GM19023 (cell line): ENCODE data around the gene ARHGAP31.

Source experiments
- ATAC-seq: cut with Tn5 transposase; IDR thresholded peaks from one replicate; pipeline ENCODE4 v1.9.1; 2021; ENCODE audit warnings: mild to moderate bottlenecking, moderate library complexity; ENCODE audit not compliant: unreplicated experiment

Gene ARHGAP31

GRCh38 chr3:119428538-119428937, 134.4 kb downstream of the ARHGAP31 start:
- ATAC-seq, result no peak

- no peak for ATAC-seq
Observed at GRCh38 chr3:119433613-119434325, 139.6 kb downstream of the ARHGAP31 start.

DNA sequence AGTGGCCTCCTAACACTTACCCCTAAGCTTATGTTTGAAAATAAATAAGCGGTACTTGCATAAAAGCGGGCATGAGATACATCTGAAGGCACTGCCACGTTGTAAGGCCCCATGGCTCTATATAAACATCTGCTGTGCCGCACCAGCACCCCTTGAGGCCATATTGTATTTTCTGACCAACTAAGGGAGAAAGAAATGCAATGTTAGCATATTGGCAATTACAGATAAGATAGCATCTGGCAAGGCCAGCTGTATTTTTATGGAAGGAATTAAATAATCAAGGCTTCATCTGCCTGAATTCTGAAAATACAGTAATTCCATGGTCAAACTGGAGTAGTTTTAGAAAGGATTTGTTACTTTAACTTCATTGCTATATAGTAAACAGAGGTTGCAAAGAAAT, 140.5 kb downstream of the ARHGAP31 start:
- ATAC-seq, result no peak

DNA sequence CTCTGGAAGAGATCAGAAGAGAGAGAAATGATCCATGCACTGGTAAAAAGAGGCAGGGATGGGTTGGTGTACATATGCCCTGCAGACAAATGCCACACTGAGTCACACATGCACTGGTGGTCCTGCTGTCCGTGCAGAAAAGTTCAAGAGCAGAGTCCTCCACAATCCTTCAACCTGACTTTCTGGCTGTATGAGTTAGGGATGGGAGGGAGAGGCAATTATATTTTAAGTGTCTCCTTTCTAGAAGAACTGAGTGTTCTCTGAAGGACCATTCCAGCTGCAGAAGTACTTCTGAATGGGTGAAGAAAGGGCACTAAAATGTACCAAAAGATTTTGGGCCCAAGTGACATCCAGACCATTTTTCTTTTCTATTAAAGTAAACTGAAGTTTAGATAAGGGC, 142.8 kb downstream of the ARHGAP31 start:
- ATAC-seq, result no peak

- ATAC-seq, result no peak
Observed at GRCh38 chr3:119437691-119438258, 143.6 kb downstream of the ARHGAP31 start.

DNA sequence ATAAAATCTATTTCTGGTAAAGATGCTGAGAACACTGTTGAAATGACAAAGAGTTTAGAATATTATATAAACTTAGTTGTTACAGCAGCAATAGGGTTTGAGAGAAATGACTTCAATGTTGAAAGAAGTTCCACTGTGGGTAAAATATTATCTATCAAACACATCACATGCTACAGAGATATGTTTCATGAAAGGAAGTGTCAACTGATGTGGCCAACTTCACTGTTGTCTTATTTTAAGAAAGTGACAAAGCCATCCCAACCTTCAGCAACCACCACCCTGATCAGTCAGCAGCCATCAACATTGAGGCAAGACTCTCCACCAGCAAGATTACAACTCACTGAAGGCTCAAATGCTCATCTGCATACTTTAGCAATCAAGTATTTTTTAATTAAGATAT, 149.0 kb downstream of the ARHGAP31 start:
- ATAC-seq, result no peak

- ATAC-seq, result no peak
Observed at GRCh38 chr3:119444590-119444989, 150.4 kb downstream of the ARHGAP31 start.

DNA sequence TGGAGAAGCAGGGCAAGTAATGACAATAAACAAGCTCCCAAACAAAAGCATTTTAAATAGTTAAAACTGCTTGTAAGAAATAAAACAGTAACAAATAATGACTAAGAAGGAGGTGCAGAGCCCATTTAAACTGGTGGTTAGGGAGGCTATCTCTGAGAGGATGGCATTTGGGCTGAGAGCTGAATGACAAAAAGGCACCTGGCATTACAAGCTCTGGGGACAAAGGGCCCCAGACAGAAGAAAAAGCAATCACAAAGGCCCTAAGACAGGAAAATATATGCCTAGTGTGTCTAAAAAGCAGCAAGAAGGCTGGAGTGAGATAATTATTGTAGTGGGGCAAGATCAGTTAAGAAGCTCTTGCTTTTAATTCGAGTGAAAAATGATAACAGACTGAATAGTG, 159.6 kb downstream of the ARHGAP31 start:
- no peak for ATAC-seq

- no peak for ATAC-seq
Observed at GRCh38 chr3:119456469-119456868, 162.3 kb downstream of the ARHGAP31 start.

GRCh38 chr3:119457246-119457645, 163.1 kb downstream of the ARHGAP31 start:
- no peak for ATAC-seq

DNA sequence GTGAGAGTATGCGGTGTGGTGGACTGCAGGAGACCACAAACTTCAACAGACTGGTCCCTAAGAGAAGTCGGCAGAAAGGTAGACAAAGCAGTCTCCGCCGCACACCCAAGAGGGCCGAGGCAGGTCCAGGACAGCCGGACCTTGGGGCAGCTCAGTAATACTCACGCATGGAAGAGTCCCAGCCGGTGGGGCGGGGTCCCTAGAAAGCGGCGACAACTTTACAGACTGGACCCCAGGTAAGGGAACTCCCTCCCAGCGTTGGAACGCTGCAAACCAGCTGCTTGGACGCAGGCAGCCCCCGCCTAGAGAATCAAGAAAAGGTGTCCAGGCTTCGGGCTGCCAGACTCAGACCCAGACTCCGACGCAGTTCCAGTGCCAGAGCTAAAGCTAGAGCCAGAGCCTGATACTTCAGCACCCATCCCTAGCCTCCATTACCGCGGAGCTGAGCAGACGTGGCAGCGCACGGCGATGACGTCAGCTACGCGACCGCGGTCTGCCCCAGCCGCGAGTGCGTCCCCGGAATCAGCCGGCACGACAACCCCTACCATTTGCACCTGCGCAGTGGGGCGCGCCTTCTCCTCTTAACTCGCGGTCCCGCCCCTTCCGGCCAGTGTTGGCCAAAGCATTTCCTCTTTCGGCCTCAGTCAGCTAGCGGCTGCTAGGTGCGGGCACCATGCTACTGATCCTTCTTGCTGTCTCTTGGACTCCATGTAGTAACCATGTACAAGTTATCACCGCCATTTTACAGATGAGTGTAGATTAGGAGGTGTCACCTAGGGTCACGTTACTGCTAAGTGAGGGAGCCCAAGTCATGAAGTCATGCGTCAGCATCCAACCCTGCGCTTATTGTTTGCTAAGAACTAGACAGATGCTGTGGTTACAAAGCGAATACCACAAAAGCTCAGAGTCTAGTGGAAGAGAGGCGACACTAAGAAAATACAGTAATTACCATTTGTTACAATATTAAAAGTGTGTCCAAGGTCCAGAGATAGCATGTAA, 169.3 kb downstream of the ARHGAP31 start, which contains the start of gene TMEM39A:
TSS of gene TMEM39A (minus strand) at position 445 of the 999 bp plus-strand sequence. CDS start 1,541 bp downstream, outside the sequence.
- peak; percentile 93 for ATAC-seq

- no peak for ATAC-seq
Observed at GRCh38 chr3:119468041-119468440, 173.9 kb downstream of the ARHGAP31 start.

- ATAC-seq, result no peak
Observed at GRCh38 chr3:119469418-119470189, 175.4 kb downstream of the ARHGAP31 start.
